GM18526 (cell line): ENCODE results near the gene MMRN2.

Experiments used
- POLR2A ChIP-seq: IDR thresholded peaks from 3 replicates; pipeline ENCODE4 v1.6.1; 2011; ENCODE audit not compliant: insufficient read length; ENCODE audit errors: extremely low read depth

MMRN2 gene

GRCh38 chr10:86969421-86970041 is 12.1 kb upstream of the MMRN2 start:
- TF ChIP-seq POLR2A: no peak

GRCh38 chr10:86968994-86969355 is 11.6 kb upstream of the MMRN2 start:
- TF ChIP-seq POLR2A: no peak

DNA sequence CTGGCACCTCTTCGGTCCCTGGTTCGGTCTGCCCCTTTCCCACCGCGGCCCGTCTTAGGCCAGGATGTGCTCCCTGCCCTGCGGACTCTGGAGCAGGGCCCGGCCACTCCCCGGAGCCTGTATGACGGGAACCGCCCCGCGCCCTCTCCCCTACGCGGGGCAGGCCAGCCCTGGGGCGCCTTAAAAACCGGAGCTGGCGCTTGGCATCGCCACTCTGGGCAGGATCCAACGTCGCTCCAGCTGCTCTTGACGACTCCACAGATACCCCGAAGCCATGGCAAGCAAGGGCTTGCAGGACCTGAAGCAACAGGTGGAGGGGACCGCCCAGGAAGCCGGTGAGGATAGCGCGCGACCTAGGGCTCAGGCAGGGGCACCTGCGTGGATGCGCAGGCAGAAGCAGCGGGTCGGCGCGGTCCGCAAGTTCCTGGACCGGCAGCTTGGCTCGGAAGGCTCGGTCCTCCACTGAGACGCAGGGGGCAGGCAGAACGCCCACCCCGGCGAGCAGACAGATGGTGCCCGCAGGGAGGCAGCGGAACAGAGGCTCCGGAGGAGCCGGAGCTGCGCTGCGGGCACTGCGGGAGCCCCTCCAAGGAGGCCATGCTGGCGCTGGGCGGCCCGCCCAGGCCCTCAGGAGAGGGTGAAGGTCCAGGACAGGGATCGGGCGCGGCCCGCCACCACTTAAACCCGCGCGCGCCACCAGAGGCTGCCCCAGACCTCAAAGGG is 11.0 kb upstream of the MMRN2 start, which contains the start of gene ADIRF:
ADIRF (plus strand) TSS at position 212 of the 723 bp plus-strand sequence; CDS start at position 275, 63 bp downstream.
- TF ChIP-seq POLR2A: no peak

DNA sequence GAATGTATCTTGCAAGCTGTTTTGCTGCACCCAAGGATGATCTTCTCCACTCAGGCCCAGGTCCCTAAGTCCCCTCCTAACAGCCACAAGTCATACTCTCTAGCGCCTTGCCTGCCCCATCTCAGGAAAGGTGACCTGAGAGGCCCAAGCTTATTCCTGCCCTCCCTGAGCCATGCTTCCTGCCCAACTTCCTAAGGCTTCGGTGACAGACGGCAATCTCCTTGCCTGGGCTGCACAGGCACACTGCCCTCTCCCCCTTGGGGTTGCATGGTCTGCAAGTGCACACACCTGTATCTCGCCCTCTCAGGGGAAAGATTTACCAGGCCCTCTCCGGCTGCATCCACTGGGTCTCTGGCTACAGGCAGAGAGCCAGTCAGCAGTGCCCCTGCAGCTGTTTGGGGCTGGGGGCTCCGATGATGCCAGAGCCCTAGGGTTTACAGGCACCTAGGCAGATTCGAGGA is 10.1 kb upstream of the MMRN2 start:
- TF ChIP-seq POLR2A: no peak

DNA sequence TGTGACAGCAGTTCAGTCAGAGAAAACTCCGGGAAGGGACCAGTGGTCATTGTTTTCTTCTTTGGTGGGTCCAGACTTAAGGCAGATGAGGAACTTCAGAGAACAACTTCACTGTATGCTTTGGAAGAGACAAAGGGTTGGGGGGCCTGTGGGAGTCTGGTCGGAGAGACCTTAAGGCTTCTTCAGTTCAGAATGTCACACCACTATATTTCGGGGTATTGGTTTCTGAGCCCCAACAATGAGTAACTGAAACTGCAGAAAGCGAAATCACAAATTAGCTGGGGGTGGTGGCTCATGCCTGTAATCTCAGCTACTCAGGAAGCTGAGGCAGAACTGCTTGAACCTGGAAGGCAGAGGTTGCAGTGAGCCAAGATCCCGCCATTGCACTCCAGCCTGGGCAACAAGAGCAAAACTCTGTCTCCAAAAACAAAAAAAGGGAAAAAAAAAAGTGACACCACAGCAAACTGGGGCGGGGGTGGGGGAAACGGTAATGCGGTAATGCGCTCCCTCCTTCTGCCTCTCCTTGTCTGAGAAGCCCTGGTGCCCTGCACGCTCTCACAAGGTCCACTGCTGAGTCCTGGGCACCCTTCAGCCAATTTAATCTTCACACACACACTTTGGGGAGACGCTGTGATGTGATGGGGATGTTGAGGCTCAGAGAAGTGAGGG is 8.7 kb upstream of the MMRN2 start:
- no peak for TF ChIP-seq POLR2A

DNA sequence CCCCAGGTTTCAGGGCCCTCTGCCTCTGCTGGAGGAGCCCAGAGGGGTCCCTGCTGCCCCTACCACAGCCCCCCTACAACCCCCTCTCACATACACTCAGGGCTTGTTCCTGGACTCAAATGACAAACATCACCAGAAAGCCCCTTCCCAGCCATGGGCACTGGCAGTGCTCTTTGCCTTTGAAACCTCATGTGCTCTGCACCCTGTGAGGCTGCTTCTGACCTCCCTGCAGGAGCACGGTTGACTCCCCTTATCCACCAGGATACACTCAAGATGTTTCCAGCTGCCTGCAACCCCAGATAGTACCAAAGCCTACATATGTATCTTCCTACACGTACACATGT is 7.4 kb upstream of the MMRN2 start:
- no peak for TF ChIP-seq POLR2A

DNA sequence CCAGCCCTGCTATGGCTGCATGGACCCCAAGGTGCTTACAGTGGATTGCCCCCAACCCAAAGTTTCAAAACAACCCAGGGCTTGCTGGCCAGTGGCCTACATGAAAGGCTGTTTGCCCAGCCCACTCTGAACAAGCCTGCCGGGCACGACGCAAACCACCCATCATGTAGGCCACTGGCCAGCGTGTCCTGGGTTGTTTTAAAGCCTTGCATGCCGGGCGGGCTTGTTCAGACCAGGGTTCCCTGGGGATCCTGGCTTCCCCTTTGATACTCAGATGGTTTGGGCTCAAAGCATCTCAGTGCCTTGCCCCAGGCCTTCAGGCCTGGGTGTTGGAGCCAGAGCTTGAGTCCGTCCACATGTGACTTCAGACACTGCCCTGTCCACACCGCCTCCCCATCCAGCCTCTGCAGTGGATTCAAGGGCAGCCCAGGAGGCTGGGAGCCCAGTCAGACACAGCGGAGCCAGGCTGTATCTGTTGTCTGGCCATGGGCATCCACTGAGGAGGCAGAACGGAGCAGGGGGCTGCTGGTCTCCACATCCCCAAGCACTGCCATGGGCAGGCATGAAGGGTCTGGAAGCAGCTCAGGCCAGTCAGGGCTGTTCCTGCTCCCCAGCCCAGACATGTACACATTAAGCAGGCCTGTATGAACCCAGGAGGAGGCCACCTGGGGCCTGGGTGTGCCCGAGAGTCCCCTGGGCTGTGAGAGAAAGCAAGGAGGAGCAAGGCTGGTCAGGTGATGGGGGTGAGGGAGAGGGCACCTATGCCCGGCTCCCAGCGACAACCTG is 6.8 kb upstream of the MMRN2 start:
- TF ChIP-seq POLR2A: no peak

- TF ChIP-seq POLR2A: no peak
These were observed 6.0 kb upstream of the MMRN2 start for GRCh38 chr10:86963341-86963919.

DNA sequence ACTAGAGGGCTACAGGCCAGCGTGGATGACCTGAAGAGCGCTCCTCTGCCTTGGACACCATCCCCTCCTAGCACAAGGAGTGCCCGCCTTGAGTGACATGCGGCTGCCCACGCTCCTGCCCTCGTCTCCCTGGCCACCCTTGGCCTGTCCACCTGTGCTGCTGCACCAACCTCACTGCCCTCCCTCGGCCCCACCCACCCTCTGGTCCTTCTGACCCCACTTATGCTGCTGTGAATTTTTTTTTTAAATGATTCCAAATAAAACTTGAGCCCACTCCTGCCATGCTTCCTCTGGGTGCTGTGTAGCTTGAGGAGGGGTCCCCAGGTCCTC is 5.5 kb upstream of the MMRN2 start:
- TF ChIP-seq POLR2A: no peak

DNA sequence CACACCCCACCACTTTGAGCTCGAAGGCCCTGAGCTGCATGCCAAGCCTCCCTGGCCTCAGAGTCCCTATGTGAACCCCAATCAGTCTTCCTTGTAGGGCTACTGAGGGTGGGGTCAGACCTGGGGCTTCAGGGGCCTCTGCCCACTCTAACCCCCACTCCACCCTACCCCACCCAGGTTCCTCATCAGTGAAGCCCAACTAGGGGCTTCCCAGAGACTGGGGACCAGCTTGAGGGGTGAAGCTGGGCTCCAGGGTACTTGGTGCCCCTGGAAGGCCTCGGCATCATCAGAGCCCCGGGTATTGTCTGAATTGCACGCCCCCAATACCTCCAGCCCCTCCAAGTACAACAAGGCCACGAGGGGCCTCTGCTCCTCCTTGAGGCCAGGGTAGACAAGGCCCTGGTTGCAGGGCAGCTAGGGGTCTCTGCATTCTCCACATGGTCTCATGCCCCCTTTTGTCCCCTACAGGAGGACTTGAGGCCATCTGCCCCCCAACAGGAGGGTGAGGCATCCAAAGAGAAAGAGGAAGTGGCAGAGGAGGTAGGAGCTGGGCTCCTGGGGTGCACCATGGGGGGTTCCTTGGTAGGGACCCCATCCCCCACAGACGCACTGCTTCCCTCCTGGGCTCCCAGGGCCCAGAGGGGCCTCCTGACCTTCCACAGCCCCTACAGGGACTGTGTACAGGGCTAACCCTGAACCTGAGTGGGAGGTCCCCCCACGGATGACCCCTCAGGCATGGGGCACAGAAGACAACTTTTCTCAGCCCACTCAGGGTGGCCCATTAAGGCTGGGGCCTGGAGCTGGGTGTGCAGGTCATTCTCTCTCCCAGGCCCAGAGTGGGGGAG is 4.9 kb upstream of the MMRN2 start:
- no peak for TF ChIP-seq POLR2A

DNA sequence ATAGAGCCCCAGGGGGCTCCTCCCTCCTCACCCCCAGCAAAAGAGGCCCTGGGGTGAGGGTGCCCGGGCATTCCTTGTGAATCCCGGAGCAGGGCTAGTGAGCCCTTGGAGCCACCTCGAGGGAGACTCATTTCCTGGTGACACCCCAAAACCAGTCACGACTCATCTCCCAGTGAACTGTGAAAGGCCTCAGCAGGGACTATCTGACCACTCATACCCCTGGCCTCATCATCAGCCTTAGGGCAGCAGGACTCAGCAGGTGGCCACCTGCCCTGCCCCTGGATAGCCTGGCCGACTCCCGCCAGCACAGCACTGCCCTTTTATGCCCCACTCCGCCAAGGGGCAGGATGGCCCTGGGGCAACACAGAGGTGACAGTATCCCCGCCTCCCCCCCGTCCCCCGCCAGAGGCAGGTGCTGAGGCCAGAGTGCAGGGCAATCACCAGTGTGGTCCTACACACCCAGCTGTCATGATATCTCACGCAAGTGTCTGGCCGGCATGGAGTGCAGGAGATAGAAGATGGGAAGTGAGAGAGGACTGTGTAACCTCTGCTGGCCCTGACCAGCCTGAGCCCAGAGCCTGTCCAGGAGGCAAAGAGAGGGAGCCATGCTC is 4.2 kb upstream of the MMRN2 start:
- no peak for TF ChIP-seq POLR2A

DNA sequence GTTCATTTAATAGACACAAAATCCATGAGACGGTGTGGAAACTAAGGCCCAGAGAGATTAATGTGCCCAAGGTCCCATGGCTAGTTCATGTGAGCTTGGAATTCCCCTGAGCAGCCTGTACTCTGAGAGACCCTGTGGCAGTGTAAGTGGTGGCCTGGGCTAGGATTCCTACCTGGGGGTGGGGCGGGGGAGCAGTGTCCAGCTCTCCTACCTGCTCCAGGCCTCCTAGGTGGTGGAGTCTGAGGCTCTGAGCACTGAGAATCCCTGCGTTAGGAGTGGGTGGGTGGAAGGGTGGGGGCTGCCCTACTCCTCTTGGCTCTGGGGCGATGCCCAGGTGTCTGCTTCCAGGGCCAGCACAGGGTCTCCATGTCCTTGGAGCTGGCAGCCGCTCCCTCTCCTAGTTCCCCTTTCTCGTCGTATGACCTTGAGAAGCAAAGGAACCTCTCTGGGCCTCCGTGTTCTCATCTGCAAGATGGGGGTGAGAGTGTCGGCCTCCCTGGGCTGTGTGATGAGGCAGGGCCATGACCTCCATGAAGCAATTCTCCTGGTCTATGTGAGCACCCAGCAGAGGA is 3.5 kb upstream of the MMRN2 start:
- no peak for TF ChIP-seq POLR2A

GRCh38 chr10:86960003-86960862 is 2.8 kb upstream of the MMRN2 start:
- TF ChIP-seq POLR2A: no peak
